GM18517 (cell line): Measurements from ENCODE around the gene DHRS7C.

Experiments
- ATAC-seq: cut with Tn5 transposase; IDR thresholded peaks from one replicate; pipeline ENCODE4 v1.9.1; 2021; ENCODE audit warnings: mild to moderate bottlenecking, moderate library complexity; ENCODE audit not compliant: unreplicated experiment

Gene DHRS7C

GRCh38 chr17:9767432-9767991 lies 23.9 kb downstream of the DHRS7C start:
- no peak for ATAC-seq

GRCh38 chr17:9766970-9767369 lies 24.4 kb downstream of the DHRS7C start:
- ATAC-seq, result no peak

- ATAC-seq, result no peak
Observed at GRCh38 chr17:9765322-9765721, 26.1 kb downstream of the DHRS7C start.

GRCh38 chr17:9763643-9764042 lies 27.7 kb downstream of the DHRS7C start:
- ATAC-seq, result no peak

- no peak for ATAC-seq
Observed at GRCh38 chr17:9760266-9760665, 31.1 kb downstream of the DHRS7C start.

- ATAC-seq, result no peak
Observed at GRCh38 chr17:9755083-9755482, 36.3 kb downstream of the DHRS7C start.

GRCh38 chr17:9750524-9750923 lies 40.9 kb downstream of the DHRS7C start:
- no peak for ATAC-seq

GRCh38 chr17:9729735-9730420 lies 61.5 kb downstream of the DHRS7C start:
- no peak for ATAC-seq

GRCh38 chr17:9729034-9729650 lies 62.2 kb downstream of the DHRS7C start:
- ATAC-seq, result no peak

- no peak for ATAC-seq
Observed at GRCh38 chr17:9728564-9728963, 62.8 kb downstream of the DHRS7C start.

- ATAC-seq, result no peak
Observed at GRCh38 chr17:9728005-9728404, 63.4 kb downstream of the DHRS7C start.

GRCh38 chr17:9726291-9726690 lies 65.1 kb downstream of the DHRS7C start:
- no peak for ATAC-seq

GRCh38 chr17:9725575-9725974 lies 65.8 kb downstream of the DHRS7C start:
- no peak for ATAC-seq
